ENCODE measurements around the gene PAX7.
A peak's percentile ranks its signal among the peaks of the same experiment; 100 is the strongest.
"Not testable (repeated sequence)": the region's sequence is repeated elsewhere in the genome, so short reads cannot be mapped to it uniquely, and the experiment has no call there.

Gene PAX7

GRCh38 chr1:18630511-18631495, at the start of gene PAX7:
TSS of gene PAX7 (plus strand) at chr1:18630846. CDS start at chr1:18631604, 758 bp downstream.
- no peak for DNase-seq

- DNase-seq, result peak in 1 of 2 experiments; percentile 30
Observed at GRCh38 chr1:18581420-18581880, 49.2 kb upstream of the PAX7 start.

GRCh38 chr1:18582890-18583289, 47.8 kb upstream of the PAX7 start:
- no peak for DNase-seq

DNA sequence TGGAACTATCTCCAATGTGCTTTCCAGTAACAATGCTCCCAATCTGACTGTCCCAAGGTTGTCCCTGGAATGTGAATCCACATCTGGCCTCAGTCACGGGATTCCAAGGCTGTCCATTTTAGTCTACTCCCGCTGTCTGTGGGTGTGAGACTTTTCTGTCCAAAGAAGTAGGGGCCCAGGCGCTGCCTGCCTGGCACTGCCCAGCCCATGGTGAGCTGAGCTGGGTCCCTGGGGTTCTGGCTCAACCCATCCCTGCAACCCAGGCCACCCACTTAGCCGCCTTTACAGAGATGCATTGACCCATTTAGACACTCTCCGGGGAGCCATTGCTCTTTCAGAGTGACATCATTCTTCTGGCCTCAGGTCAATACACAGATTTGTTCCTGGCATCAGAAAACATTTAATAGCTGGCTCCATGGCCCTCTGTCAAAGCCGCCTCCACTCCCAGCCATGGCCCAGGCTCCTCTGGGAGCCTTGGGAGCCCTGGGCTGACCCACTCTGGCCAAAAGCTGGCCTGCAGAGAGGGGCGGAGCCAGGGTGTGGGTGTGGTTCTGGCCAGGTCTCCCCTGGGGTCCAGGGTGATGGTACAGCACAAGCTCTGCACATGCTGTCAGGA, 47.2 kb upstream of the PAX7 start:
- DNase-seq, result no peak

DNA sequence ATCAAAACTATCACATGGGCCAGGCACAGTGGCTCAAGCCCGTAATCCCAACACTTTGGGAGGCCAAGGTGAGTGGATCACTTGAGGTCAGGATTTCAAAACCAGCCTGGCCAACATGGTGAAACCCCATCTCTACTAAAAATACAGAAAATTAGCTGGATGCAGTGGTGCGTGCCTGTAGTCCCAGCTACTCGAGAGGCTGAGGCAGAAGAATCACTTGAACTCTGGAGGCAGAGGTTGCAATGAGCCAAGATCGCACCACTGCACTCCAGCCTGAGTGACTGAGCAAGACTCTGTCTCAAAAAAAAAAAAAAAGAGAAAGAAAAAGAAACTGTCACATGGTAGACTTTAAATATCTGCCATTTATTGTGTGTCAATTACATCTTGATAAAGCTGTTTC, 44.6 kb upstream of the PAX7 start:
- DNase-seq, result not testable (repeated sequence)

GRCh38 chr1:18588093-18588492, 42.6 kb upstream of the PAX7 start:
- DNase-seq, result no peak

- no peak for DNase-seq
Observed at GRCh38 chr1:18592368-18592767, 38.3 kb upstream of the PAX7 start.

DNA sequence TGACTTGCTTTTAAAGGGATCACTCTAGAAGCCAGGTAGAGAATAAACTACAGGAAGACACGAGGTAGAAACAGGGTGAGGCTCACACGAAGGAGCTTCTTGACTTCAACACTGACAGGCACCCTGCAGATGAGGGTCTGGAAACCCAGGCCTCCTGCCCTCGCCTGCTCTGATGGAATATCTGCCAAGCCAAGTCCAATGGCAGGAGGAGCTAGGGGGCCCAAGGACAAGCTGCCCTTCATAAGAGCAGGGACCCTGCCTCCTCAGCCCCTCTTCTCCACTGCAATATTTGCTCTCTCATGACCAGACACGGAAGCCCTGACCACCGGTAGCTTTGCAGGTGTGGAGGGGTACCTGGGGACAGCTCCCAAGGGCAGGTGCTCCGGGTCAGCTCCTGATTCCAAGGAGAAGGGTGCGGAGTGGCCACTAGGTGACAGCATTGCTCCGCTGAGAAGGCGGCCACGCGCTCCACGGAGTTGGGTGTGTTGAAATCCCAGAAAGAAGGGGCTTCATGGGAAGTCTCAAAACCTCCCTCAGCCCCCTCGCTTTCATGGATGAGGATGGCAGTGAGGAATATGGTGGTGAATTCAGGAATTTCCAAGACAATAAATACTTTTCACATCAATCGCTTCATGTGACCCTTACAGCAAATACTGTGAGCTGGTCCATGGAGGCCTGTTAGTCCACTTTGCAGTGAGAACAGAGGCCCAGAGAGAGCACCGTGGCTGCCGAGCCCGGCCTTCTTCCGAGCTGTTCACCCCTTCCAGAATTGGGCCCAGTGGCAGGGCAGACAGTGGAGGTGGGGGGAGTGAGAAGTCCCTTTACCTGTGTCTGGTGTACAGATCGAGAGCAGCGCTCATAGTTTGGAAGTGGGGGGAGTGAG, 33.2 kb upstream of the PAX7 start:
- peak; percentile 36 to 53 for DNase-seq

GRCh38 chr1:18599086-18599485, 31.6 kb upstream of the PAX7 start:
- DNase-seq, result no peak

DNA sequence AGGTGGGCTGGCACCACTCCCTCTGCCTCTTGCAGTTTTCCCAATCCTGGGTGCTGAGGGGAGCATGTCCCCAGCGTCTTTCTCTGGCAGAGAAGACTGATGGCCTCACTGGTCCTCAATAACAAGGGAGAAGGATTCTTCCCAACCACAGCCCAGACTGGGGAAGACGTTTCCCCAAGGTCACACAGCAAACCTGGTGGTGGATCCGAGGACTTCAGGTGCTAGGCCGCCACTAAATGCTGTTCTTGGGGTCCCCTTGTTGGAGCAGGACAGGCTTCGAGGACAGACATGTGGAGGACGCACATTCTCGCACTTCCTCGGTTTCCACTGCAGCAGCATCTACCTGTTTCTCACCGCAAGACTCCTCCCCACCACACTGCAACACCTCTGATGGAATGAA, 30.9 kb upstream of the PAX7 start:
- no peak for DNase-seq

GRCh38 chr1:18602533-18603211, 28.0 kb upstream of the PAX7 start:
- no peak for DNase-seq

DNA sequence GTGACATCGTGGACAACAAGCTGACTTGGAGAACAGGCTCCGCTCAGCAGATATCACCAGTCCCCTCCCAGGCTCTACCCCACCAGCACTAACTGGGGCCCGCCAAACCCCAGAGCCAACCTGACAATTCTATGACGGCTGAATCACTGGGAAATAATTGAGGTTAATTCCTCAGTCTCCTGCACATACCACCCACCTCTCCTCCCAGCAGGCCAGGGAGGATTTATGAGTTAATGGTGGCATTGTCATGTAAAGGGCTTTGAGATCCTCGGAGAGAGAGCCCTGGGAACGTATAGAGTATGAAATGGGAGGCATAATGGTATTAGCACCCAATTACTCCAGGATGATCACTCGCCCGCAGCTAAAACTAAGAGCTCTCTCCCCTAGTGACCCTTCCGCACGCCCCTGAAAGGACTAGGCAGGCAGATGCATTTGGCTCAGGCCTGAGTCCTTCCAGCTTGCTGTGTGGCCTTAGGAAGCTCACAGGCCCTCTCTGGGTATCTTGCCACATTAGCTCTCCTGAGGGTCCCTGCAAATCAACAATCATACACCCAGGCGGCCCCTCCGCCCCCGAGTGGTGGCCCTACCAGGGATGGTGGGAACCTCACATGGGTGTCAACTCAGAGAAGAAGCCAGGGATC, 27.3 kb upstream of the PAX7 start:
- DNase-seq, result no peak

DNA sequence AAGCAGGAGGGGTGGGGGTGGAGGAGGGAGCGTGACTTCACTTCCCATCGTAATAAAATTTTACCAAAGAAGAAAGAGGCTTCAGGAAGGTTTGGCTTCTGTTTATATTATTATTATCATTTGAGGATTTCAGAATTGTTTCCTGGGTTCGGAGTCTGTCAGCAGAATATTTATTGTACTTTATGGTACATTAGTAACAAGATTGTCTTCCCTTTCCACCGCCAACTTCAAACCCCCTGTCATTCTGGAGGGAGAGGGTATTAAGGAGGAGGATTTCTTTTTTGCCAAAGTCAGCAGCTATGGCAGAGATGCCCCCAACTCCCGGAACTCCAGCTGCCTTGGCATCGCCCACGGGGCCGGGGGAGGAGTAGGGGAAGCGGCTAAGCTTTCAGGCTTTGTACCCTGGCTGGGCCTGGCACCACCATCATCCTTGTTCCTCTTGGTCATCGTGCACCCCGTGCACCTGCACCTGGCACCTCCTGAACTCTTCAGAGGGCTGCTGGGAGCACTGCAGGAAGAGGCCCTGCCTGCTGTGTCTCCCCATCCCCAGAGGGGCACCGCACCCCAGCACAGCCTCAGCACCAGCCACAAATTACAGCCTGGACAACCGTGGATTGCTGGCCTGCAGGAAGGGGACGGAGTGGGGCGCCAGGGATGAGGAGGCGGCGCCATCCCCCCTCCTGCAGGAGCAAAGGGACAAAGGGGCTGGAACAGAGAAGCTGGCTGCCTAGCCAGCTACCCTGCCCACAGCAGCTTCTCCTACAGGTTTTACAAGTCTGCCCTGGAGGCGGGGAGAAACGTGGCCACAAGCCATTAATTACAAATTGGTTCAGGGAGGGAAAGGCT, 24.0 kb upstream of the PAX7 start:
- DNase-seq, result no peak

- DNase-seq, result no peak
Observed at GRCh38 chr1:18607289-18607760, 23.3 kb upstream of the PAX7 start.

- no peak for DNase-seq
Observed at GRCh38 chr1:18608534-18608933, 22.1 kb upstream of the PAX7 start.

DNA sequence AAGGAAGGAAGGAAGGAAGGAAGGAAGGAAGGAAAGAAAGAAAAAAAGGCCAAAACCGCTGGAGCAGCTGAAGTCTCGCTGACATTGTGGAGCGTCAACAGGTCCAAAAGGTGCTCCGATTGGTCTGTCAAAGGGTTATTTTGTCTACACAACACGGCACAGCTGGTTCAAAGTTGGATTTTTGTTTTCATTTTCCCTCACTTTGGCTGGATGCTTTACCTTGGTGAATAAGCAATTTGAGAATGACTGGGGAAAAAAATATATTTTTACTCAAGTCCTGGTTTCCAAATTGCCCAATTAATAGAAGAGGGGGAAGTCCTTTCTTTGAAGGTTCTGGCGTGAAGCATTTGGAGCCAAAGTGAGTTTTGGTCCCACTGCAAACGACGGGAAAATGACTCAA, 19.3 kb upstream of the PAX7 start:
- DNase-seq, result no peak

DNA sequence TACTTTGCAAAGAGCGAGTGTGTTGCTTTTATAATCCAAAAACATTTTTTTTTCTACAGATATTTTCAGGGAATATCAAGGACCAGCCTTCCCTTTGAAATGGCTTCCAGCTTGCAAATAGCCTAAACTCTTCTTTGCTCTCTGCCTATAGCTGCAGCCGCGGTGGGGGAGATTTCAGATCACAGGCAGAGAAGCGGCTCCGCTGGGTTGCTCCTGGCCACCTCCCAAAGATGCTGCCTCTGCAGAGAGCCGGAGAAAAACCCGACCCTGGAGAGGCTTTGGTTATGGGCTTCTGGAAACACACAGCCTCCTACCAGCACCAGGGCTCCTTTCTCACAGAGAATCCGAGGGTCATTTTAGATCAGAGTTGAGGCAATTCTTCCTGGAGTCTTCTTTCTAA, 18.6 kb upstream of the PAX7 start:
- no peak for DNase-seq

GRCh38 chr1:18614069-18614735, 16.4 kb upstream of the PAX7 start:
- no peak for DNase-seq

DNA sequence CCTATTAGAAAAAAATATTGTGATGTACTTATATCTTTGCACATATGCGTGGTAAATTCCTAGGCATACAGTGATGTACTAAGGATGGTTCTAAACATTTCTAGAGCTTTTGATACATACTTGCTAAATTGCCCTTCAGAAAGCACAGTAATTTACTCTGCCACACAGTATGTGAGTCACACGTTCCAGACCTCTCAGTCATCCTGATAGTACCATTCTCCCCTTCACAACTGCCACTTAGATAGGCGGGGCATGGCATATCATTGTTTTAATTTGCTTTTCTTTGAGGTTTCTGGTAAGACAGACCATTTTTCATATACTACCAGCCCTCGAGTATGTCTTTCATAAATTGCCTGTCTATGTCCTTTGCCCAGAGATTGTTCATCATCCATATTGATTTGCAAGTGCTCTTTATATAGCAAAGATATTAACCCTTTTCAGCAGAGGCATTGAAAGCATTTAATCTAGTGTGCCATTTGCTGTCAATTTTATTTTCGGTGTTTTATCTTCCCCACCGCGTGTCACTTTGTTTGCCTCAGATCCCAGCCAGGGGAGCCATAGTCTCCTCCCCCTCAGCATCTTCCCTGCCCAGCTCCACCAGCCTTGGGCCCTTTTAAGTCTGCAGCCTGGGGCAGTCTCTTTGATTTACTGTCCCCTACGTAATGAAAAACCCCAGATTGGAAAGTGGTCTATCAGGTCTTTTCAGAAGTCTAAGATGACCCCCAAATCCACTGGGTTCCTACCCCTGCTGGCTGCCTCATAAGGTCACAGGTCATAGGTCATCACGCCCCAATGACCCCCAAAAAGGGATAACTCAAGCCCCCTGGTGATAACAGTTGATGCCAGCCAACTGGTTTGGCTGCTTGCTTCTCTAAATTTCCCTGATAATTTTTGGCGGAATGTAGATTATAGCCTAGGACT, 11.8 kb upstream of the PAX7 start:
- no peak for DNase-seq
